HG03575 (cell line): ENCODE data around the gene LGR4.

Source experiments
- ATAC-seq: cut with Tn5 transposase; IDR thresholded peaks from one replicate; pipeline ENCODE4 v1.9.1; 2021; ENCODE audit not compliant: unreplicated experiment, insufficient number of reproducible peaks, low FRiP score; ENCODE audit errors: extremely low read depth

LGR4 gene

GRCh38 chr11:27412192-27412691 lies 60.3 kb downstream of the LGR4 start:
- ATAC-seq: no peak

DNA sequence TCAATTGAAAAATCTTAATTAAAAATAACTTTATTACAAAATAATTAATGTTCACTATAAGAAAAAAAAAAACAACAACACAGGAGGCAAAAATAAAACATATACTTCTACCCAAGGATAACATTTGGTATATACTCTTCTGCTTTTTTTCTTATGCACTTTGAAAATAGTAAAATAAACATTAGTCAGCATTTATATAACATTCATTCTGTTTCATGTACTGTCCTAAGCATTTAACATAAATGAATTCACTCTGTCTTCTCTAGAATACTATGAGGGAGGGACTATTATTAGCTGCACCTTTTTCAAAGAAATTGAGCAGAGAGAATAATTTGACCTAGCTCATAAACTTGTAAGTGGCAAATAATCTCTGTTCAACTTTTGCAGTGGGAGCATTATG lies 61.3 kb downstream of the LGR4 start:
- no peak for ATAC-seq

- no peak for ATAC-seq
Measured at GRCh38 chr11:27410272-27410671, 62.3 kb downstream of the LGR4 start.

DNA sequence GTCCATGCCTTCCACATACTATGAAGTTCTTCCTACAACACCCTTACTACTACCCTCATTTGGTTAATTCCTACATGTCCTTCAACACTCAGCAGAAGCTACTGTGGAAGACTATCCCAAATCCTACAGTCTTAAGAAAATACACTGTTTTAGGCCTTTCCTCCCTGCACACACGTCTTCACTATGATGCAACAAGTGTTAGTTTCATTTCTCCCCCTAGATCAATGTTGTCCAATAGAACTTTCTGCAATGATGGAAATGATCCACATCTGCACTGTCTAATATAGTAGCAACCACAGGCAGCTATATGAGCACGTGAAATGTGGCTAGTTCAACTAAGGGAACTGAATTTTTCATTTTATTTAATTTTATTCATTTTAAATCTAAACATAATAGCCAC lies 62.8 kb downstream of the LGR4 start:
- no peak for ATAC-seq

GRCh38 chr11:27409049-27409448 lies 63.5 kb downstream of the LGR4 start:
- ATAC-seq: no peak

DNA sequence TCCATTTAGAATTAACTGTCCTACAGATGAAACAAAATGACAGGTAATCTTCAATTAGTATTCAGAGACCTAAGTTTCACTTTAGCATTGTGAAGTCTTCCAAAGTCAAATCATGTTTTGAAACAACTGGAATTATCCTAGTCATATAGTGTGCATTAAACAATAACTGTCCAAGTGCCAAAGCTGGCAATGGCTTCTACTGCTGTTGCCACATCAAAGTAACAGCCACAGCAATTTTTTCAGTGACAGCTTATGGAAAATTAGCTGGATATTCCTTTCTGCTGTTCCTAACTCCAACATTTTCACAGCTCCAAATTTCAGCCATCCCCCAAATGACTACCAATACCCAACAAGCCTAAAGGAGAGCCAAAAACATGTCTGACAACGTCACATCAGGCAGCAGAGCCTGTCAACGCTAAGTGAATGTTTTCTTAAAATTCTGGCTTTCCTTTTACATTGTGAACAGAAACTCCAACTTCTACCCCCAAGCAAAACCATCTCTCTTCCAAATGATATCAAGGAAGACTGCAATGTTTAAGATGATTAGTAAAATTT lies 64.3 kb downstream of the LGR4 start:
- ATAC-seq: no peak

- no peak for ATAC-seq
Measured at GRCh38 chr11:27406498-27407354, 65.9 kb downstream of the LGR4 start.

DNA sequence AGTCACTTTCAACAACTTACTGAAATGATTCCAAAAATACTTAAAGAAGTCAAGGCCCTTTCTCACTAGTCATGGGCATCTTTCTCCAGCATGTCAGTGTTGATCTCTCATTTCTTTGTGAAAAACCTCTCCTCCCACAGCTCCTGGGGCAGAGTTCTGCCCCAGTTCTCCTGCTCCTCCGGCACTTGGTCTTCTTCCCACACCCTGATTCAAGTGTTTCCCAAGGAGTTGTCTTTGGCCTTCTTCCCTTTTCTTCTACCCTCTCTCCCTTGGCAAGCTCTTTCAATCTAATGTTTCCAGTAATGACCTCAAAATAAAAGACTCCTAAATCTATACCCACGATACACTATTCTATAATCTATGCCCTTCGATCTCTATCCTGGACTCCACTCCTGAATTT lies 67.5 kb downstream of the LGR4 start:
- no peak for ATAC-seq

- no peak for ATAC-seq
Measured at GRCh38 chr11:27404427-27404826, 68.2 kb downstream of the LGR4 start.

DNA sequence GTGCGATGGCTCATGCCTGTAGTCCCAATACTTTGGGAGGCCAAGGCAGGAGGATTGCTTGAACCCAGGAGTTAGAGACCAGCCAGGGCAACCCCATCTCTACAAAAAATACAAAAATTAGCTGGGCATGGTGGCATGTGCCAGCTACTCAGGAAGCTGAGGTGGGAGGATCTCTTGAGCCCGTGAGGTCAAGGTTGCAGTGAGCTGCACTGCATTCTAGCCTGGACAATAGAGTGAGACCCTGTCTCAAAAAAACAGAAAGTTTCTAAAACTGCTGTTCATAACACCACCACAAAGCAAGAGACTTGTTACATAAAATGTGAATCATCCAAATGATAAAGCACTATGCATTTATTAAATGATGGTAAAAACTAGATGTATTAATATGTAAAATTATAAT lies 69.4 kb downstream of the LGR4 start:
- ATAC-seq: no peak

DNA sequence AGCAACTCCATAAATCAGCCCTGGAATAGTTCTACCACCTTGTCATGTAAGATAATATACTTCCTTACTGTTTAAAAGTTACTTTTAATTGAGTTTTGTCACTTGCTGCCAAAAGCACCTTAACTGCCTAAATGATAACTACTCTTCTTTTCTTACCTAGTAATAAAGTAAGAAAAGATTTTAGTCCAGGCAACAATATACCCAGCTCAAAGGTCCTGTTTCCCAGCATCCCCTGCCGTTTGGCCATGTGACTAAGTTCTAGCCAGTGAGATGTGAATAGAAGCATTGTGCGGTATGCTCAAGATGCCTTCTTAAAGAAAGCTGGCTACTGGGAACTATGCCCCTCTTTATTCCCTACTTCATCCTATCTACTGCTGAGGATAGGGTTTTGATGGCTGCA lies 70.1 kb downstream of the LGR4 start:
- no peak for ATAC-seq

DNA sequence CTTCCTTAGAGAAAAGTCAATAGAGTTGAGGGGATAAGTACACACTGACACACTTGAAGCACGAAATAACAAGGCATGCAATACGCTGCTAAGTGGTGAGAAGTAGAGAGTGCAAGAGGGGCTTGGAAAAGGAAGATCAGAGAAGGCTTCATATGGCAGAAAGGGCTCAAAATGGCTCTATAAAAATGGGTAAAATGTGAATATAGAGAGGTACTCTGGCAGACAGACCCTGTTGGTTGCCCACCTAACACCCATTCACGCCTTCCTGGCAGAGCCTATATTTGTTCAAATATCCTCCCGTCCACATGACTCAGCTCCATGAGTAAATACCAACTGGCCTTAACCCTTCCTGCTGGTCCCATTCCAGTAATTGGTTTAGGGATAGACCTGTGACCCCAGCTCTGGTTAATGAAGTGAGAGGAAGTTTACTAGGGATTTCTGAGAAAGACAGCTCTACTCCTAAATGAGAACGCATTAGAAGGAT lies 70.7 kb downstream of the LGR4 start:
- no peak for ATAC-seq

DNA sequence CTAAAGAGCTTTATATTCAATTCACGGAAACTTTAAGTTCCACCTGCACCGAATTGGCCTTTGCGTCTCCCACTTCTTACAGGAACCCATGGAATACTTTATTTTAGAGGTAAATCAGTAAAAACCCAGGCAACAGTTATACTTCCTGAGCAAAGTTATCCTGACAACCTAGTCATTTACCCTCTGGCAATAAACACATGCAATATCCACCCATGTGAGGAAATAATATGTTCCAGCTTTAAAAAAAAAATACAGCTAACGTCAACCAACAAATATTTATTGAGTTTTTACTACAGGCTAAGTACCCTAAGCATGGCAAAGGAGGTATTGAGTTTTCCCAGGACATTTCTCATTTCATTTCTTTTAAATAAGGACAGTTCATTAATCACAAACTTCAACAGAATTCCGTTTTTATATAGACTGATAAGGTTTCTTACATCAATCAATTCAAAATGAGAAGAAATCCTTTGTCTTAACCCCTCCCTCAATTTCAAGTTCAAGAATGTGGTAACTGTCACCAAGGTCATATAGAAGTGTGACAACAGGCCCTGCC lies 71.2 kb downstream of the LGR4 start:
- no peak for ATAC-seq

- ATAC-seq: no peak
Measured at GRCh38 chr11:27398400-27398770, 74.2 kb downstream of the LGR4 start.

GRCh38 chr11:27397624-27398399 lies 74.8 kb downstream of the LGR4 start:
- no peak for ATAC-seq

- no peak for ATAC-seq
Measured at GRCh38 chr11:27396259-27396839, 76.2 kb downstream of the LGR4 start.

DNA sequence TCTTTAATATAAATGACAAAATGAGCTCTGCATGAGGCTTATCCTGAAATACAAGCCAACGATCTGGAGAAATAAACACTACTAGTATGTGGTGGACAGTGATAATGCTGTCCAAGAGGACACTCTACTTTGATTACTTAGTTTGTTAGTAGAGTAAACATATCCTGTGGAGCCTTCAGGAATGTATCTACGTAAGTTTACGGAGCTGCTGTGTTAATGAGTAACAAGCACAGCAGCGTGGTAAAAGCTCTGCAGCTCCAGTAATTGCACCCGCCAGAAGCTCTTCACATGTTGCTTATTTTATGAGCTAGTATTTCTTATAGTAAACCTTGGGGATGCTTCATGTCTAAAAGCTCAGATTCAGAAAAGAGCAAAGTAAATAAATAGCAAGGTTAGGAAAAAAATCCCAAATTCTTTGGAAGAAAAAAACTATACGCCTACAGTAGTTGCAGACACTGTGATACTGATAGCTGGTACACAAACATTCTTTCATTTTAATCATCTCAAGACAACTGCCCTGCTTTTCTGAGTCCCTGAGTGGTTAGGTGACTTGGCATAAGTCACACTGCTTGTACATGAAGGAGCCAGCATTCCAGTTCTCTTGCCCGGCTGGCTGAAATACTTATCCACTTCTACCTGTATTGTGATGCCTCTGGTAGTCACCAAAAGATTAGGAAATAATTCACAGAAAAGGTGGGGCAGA lies 76.9 kb downstream of the LGR4 start:
- no peak for ATAC-seq

DNA sequence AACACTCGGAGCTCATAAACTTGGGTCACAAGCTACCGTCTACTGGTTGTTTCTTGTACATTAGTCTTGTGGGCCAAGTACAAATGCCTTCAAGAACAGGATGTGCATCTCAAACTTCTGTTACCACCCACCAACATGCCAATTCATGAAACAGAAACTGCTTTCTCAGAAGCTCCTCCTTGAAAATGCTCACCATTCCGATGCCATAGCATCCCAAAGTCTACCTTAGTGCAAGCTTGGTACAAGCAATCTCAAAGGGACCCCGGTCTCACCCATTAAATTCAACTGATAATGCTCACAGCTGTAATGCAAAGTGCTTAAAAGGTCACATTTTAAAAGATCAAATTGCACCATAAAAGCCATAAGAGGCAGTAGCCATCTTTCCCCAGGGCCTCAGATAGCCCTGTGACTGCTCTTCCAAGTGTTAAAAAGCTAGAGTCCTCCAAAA lies 77.8 kb downstream of the LGR4 start:
- no peak for ATAC-seq
